Activated T-helper 2 cell treated with anti-CD3 and anti-CD28 coated beads, Interferon-gamma antibody, Interleukin-2, Interleukin-4, amounts not matched to agents 10 μg/mL and 5 μg/mL and 100 μg/mL, durations not matched to agents 14 hours and 24 hours and 36 hours (primary cell): ENCODE data around the gene OR51B5. TPM values are rescaled to one million over a fixed set of nuclear protein-coding genes. Genes with fewer than 3 reads are reported as not detected.
"Not testable (repeated sequence)": the region's sequence is repeated elsewhere in the genome, so short reads cannot be mapped to it uniquely, and the experiment has no call there.

ENCODE experiments used
- DNase-seq: peaks from one replicate; pipeline ENCODE4 v3.0.0; 2021; ENCODE audit warnings: low spot score
- H3K27ac Mint-ChIP-seq: one replicate; pipeline ENCODE4 v1.8.0; 2021; ENCODE audit warnings: mixed read lengths
- H3K27me3 Mint-ChIP-seq: one replicate; pipeline ENCODE4 v1.8.0; 2021; ENCODE audit warnings: low read depth, mixed read lengths
- H3K36me3 Mint-ChIP-seq: one replicate; pipeline ENCODE4 v1.8.0; 2021; ENCODE audit warnings: low read depth, mixed read lengths
- H3K4me1 Mint-ChIP-seq: one replicate; pipeline ENCODE4 v1.8.0; 2021; ENCODE audit warnings: low read depth, mixed read lengths
- H3K4me3 Mint-ChIP-seq: one replicate; pipeline ENCODE4 v1.8.0; 2021; ENCODE audit warnings: low read depth, mild to moderate bottlenecking, moderate library complexity, mixed read lengths
- H3K9me3 Mint-ChIP-seq: one replicate; pipeline ENCODE4 v1.8.0; 2021; ENCODE audit warnings: mixed read lengths
- intact Hi-C: fragments of 100-400 bp; cut with micrococcal nuclease; formaldehyde crosslinking; loops from one replicate; pipeline ENCODE4 v1.15.1; 2023
- total RNA-seq: library from RNA; stranded (reverse); gene quantifications from 2 replicates; pipeline ENCODE4 v1.2.3, GENCODE V29; 2022

The OR51B5 gene, protein sequence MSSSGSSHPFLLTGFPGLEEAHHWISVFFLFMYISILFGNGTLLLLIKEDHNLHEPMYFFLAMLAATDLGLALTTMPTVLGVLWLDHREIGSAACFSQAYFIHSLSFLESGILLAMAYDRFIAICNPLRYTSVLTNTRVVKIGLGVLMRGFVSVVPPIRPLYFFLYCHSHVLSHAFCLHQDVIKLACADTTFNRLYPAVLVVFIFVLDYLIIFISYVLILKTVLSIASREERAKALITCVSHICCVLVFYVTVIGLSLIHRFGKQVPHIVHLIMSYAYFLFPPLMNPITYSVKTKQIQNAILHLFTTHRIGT
- total RNA-seq, result not detected in 2 replicates

DNA sequence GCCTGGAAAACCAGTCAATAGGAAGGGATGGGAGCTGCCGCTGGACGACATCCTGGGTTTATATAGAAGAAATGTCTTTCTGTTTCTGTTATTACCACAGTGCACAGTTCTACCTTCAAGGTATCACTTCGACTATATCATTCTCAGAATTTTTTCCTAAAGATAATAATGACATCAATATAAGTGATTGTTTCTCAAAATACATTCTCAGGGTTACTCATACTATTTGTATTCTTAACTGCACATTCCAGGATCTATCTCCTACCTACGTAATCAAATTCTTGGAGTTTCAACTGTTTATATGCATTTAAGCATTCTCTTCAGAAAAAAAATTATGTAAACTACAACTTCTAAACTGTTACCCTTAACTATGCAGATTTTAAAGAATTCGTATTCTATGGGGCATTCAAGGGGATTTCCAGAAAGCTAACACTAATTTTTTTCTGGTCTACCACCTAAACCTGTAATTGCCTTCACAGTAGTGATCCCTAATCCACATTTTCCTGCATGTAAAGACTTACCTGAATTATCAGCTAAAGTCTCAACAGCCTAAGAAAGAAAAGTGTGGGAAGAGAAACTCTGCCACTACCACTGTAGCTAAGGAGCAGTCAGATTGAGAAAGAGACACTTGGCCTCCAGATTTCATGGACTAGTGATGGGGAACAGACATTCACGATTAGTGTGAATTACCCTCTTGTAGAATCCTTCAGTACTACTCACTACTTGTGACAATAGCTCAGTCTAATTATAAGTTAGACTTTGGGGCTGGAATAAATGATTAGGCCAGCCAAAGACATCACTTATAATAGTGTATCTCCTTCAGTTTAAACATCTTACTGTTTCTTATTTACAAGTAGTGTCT, at the start of gene OR51B5:
Gene OR51B5, minus strand, starts transcription at position 51 of the 862 bp plus-strand sequence. Its CDS starts 0 bp downstream, at position 51.
- Mint-ChIP-seq H3K27ac (no peak within 1 kb of the TSS), H3K36me3 (no peaks in the 10 kb centered on the region), H3K4me3 (no peak within 1 kb of the TSS), H3K9me3 (no peaks in the 10 kb centered on the region), H3K4me1 (no peaks in the 10 kb centered on the region), H3K27me3 (no peaks in the 10 kb centered on the region)
- DNase-seq, result no peak
- intact Hi-C loops, result no loop called here

- Mint-ChIP-seq H3K27ac (no peak overlapping the region), H3K4me3 (no peak overlapping the region), H3K9me3 (no peaks in the 10 kb centered on the region), H3K4me1 (no peaks in the 10 kb centered on the region), H3K27me3 (no peaks in the 10 kb centered on the region), H3K36me3 (no peaks in the 10 kb centered on the region)
- intact Hi-C loops, result no loop called here
- DNase-seq, result no peak
Observed at GRCh38 chr11:5390210-5390609, 46.9 kb upstream of the OR51B5 start.

GRCh38 chr11:5384335-5384734, 41.0 kb upstream of the OR51B5 start:
- Mint-ChIP-seq H3K4me3 (no peak overlapping the region), H3K27ac (no peak overlapping the region), H3K9me3 (no peaks in the 10 kb centered on the region), H3K36me3 (no peaks in the 10 kb centered on the region), H3K27me3 (no peaks in the 10 kb centered on the region), H3K4me1 (no peaks in the 10 kb centered on the region)
- DNase-seq, result no peak
- intact Hi-C loops, result loop anchor here (5.0 kb wide), 1 partner anchor 747 kb away; the partner anchor contains the start of gene OR51D1

- no peak within 1 kb of the TSS for H3K27ac Mint-ChIP-seq
- H3K4me3 Mint-ChIP-seq, result no peak within 1 kb of the TSS
- H3K27me3 Mint-ChIP-seq, result no peaks in the 10 kb centered on the region
- intact Hi-C loops, result loop anchor here (5.0 kb wide), 1 partner anchor 746 kb away; the partner anchor contains the start of gene OR51D1
- H3K4me1 Mint-ChIP-seq, result no peaks in the 10 kb centered on the region
- DNase-seq, result no peak
- H3K9me3 Mint-ChIP-seq, result no peaks in the 10 kb centered on the region
- H3K36me3 Mint-ChIP-seq, result no peaks in the 10 kb centered on the region
Observed at GRCh38 chr11:5383576-5383975, 40.3 kb upstream of the OR51B5 start, which contains the start of gene OR51M1. Gene OR51M1 (plus strand): TSS chr11:5383812. CDS start chr11:5389399, 5,587 bp downstream.

- no peaks in the 10 kb centered on the region for H3K36me3 Mint-ChIP-seq
- no peaks in the 10 kb centered on the region for H3K9me3 Mint-ChIP-seq
- H3K4me3 Mint-ChIP-seq, result no peak overlapping the region
- no peak overlapping the region for H3K27ac Mint-ChIP-seq
- H3K27me3 Mint-ChIP-seq, result no peaks in the 10 kb centered on the region
- no peak for DNase-seq
- intact Hi-C loops, result loop anchor here (1.0 to 5.0 kb wide), 2 partner anchors 257 to 744 kb away; partner anchors contain the start of gene OR51D1
- no peaks in the 10 kb centered on the region for H3K4me1 Mint-ChIP-seq
Observed at GRCh38 chr11:5380740-5381342, 37.5 kb upstream of the OR51B5 start.

GRCh38 chr11:5369789-5370188, 26.5 kb upstream of the OR51B5 start:
- H3K27ac Mint-ChIP-seq, result no peak overlapping the region
- no peak overlapping the region for H3K4me3 Mint-ChIP-seq
- no peaks in the 10 kb centered on the region for H3K4me1 Mint-ChIP-seq
- no peaks in the 10 kb centered on the region for H3K36me3 Mint-ChIP-seq
- H3K9me3 Mint-ChIP-seq, result no peaks in the 10 kb centered on the region
- no peaks in the 10 kb centered on the region for H3K27me3 Mint-ChIP-seq
- intact Hi-C loops, result no loop called here
- no peak for DNase-seq

GRCh38 chr11:5368502-5369043, 25.2 kb upstream of the OR51B5 start:
- intact Hi-C loops, result no loop called here
- Mint-ChIP-seq H3K4me3 (no peak overlapping the region), H3K9me3 (no peaks in the 10 kb centered on the region), H3K36me3 (no peaks in the 10 kb centered on the region), H3K4me1 (no peaks in the 10 kb centered on the region), H3K27me3 (no peaks in the 10 kb centered on the region), H3K27ac (no peak overlapping the region)
- DNase-seq, result no peak

- no peak overlapping the region for H3K27ac Mint-ChIP-seq
- no peaks in the 10 kb centered on the region for H3K9me3 Mint-ChIP-seq
- no peak for DNase-seq
- intact Hi-C loops, result no loop called here
- H3K4me3 Mint-ChIP-seq, result no peak overlapping the region
- H3K4me1 Mint-ChIP-seq, result no peaks in the 10 kb centered on the region
- no peaks in the 10 kb centered on the region for H3K36me3 Mint-ChIP-seq
- no peaks in the 10 kb centered on the region for H3K27me3 Mint-ChIP-seq
Observed at GRCh38 chr11:5367448-5368074, 24.2 kb upstream of the OR51B5 start.

DNA sequence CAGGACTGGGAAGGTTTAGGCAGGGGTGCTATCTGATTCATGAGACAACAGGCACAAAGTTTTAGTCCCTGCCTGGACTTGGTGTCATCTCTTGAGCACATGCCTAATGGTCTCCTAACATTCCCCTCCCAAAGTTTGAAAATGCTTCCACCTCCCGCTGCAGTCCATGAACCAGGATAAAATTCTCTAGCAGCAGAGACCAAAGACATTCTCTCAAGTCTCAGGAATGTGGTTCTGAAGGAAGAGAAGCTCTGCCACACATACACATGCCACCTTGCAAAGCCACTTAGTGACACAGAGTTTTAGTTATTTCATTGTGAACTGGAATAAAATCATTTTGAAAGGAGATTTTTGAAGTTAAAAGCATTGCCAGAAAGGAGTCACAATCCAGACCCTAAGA, 23.5 kb upstream of the OR51B5 start:
- no peaks in the 10 kb centered on the region for H3K27me3 Mint-ChIP-seq
- no peaks in the 10 kb centered on the region for H3K36me3 Mint-ChIP-seq
- no peak overlapping the region for H3K4me3 Mint-ChIP-seq
- H3K27ac Mint-ChIP-seq, result no peak overlapping the region
- H3K9me3 Mint-ChIP-seq, result no peaks in the 10 kb centered on the region
- H3K4me1 Mint-ChIP-seq, result no peaks in the 10 kb centered on the region
- no peak for DNase-seq
- intact Hi-C loops, result no loop called here

- H3K27me3 Mint-ChIP-seq, DNase-seq, H3K4me1 Mint-ChIP-seq, intact Hi-C loops, H3K36me3 Mint-ChIP-seq, H3K9me3 Mint-ChIP-seq, H3K4me3 Mint-ChIP-seq, H3K27ac Mint-ChIP-seq: not testable (repeated sequence)
Observed at GRCh38 chr11:5366365-5366764, 23.0 kb upstream of the OR51B5 start.

- DNase-seq, result no peak
- Mint-ChIP-seq H3K4me3 (no peak overlapping the region), H3K27me3 (no peaks in the 10 kb centered on the region), H3K27ac (no peak overlapping the region), H3K4me1 (no peaks in the 10 kb centered on the region), H3K9me3 (no peaks in the 10 kb centered on the region), H3K36me3 (no peaks in the 10 kb centered on the region)
- intact Hi-C loops, result no loop called here
Observed at GRCh38 chr11:5364214-5364613, 20.9 kb upstream of the OR51B5 start.

DNA sequence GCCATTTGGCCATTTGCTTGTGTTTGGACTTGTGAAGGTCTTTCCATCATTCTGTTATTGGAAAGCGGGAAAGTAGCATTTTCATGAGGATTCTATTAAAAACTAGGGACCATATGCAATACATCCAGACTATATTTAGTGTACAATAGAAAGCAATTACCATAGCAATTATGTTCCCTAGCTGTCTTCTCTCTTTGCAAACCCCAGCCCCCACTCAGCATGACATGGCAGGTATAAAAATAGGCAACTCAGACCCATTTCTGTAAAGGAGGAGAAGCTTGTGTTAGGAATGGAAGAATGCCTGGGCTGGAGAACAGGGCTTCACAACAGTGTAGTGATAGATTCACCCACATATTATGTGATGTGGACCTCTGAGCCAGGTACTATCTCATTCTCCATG, 20.4 kb upstream of the OR51B5 start:
- no peaks in the 10 kb centered on the region for H3K9me3 Mint-ChIP-seq
- intact Hi-C loops, result no loop called here
- H3K36me3 Mint-ChIP-seq, result no peaks in the 10 kb centered on the region
- H3K27ac Mint-ChIP-seq, result no peak overlapping the region
- DNase-seq, result no peak
- no peaks in the 10 kb centered on the region for H3K4me1 Mint-ChIP-seq
- no peak overlapping the region for H3K4me3 Mint-ChIP-seq
- H3K27me3 Mint-ChIP-seq, result no peaks in the 10 kb centered on the region
